Measurements from ENCODE around the gene COMMD7. TPM values are rescaled to one million over a fixed set of nuclear protein-coding genes. Genes with fewer than 3 reads are reported as not detected.

The COMMD7 gene
- total RNA-seq, 1 experiment from 2014 or later = 13.2 TPM

DNA sequence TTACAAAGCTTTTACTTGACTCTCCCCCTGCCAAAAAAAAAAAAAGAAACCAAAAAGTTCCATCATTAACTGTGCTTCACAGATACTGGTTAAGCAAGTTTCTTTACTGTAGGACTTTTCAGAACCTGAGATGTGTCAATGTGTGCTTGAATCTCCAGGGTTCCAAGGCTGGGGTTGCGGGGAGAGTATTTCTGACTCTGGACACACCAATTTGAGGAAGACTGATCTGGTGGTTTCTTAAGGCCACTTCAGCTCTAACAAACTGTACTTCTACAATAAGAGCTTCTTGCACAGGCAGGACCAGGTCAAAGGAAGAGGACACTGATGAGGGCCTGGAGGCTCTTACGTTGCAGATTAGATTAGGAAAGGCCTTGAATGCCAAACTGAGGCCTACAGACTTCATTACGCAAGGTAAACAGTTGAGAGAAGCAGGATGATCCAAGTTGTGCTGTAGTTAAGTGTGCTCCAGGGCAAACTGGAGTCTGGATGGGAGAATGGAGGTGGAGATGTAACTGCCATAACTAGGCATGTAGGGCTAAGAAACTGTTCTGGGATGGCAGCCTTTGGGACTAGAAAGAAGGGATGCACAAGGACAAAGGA, 24.4 kb downstream of the COMMD7 start:
- no peak overlapping the region for H3K4me3 ChIP-seq (replicated peaks in 1 of 2; ENCODE audit: low read depth in 1 of 2, low read length in 2 of 2)
- ChIA-PET RAD21 (ENCODE audit: low non-redundant PET in 1 of 2, low total read pairs in 2 of 2, uncharacterized antibody in 2 of 2, unreplicated experiment in 2 of 2) (no interaction called here), POLR2A (no interaction called here), CTCF (no interaction called here)
- no peaks in the 10 kb centered on the region for H3K9me2 ChIP-seq (ENCODE audit: insufficient read depth)
- no peak overlapping the region for H3K9ac ChIP-seq (ENCODE audit: low read length)
- DNase-seq (ENCODE audit: low read depth, low spot score) (no peak), ATAC-seq (no peak)
- peaks cover 0 to 4% of the 10 kb centered on the region in 2 experiments; a peak in 3 of 4 replicates for H3K4me1 ChIP-seq (ENCODE audit: control insufficient read depth in 1 of 2, insufficient read depth in 2 of 2, low read length in 2 of 2)
- TF ChIP-seq, protein P1, sequence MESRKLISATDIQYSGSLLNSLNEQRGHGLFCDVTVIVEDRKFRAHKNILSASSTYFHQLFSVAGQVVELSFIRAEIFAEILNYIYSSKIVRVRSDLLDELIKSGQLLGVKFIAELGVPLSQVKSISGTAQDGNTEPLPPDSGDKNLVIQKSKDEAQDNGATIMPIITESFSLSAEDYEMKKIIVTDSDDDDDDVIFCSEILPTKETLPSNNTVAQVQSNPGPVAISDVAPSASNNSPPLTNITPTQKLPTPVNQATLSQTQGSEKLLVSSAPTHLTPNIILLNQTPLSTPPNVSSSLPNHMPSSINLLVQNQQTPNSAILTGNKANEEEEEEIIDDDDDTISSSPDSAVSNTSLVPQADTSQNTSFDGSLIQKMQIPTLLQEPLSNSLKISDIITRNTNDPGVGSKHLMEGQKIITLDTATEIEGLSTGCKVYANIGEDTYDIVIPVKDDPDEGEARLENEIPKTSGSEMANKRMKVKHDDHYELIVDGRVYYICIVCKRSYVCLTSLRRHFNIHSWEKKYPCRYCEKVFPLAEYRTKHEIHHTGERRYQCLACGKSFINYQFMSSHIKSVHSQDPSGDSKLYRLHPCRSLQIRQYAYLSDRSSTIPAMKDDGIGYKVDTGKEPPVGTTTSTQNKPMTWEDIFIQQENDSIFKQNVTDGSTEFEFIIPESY (IDR thresholded peaks at IDR 0.05; ENCODE audit: extremely low read depth, insufficient replicate concordance, low read length) = no peak
- TF ChIP-seq TCF7L2 (IDR thresholded peaks at IDR 0.05; ENCODE audit: borderline replicate concordance, extremely low read depth, insufficient read depth, insufficient read length) (no peak), POLR2A (IDR thresholded peaks at IDR 0.05; ENCODE audit: borderline replicate concordance, extremely low read depth, insufficient read depth, insufficient read length) (no peak), CEBPB (IDR thresholded peaks at IDR 0.05; ENCODE audit: low read depth) (no peak), EGR1 (IDR thresholded peaks at IDR 0.05; ENCODE audit: low read depth) (no peak), ELF1 (IDR thresholded peaks at IDR 0.05; ENCODE audit: borderline replicate concordance, low read depth) (no peak), FOSL1 (IDR thresholded peaks at IDR 0.05; ENCODE audit: low read depth) (no peak), ZNF274 (IDR thresholded peaks at IDR 0.05; ENCODE audit: low read depth, low read length) (no peak), YY1 (IDR thresholded peaks at IDR 0.05; ENCODE audit: extremely low read depth, insufficient replicate concordance, low read depth, low read length) (no peak), RAD21 (IDR thresholded peaks at IDR 0.05; ENCODE audit: low read depth) (no peak)
- TF ChIP-seq, protein P2, sequence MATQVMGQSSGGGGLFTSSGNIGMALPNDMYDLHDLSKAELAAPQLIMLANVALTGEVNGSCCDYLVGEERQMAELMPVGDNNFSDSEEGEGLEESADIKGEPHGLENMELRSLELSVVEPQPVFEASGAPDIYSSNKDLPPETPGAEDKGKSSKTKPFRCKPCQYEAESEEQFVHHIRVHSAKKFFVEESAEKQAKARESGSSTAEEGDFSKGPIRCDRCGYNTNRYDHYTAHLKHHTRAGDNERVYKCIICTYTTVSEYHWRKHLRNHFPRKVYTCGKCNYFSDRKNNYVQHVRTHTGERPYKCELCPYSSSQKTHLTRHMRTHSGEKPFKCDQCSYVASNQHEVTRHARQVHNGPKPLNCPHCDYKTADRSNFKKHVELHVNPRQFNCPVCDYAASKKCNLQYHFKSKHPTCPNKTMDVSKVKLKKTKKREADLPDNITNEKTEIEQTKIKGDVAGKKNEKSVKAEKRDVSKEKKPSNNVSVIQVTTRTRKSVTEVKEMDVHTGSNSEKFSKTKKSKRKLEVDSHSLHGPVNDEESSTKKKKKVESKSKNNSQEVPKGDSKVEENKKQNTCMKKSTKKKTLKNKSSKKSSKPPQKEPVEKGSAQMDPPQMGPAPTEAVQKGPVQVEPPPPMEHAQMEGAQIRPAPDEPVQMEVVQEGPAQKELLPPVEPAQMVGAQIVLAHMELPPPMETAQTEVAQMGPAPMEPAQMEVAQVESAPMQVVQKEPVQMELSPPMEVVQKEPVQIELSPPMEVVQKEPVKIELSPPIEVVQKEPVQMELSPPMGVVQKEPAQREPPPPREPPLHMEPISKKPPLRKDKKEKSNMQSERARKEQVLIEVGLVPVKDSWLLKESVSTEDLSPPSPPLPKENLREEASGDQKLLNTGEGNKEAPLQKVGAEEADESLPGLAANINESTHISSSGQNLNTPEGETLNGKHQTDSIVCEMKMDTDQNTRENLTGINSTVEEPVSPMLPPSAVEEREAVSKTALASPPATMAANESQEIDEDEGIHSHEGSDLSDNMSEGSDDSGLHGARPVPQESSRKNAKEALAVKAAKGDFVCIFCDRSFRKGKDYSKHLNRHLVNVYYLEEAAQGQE (IDR thresholded peaks at IDR 0.05; ENCODE audit: low read depth) = no peak
- no peaks in the 10 kb centered on the region for H3K79me2 ChIP-seq (ENCODE audit: insufficient read depth, low read length)
- intact Hi-C loops (cut with micrococcal nuclease) = no loop called here
- H2AFZ ChIP-seq (ENCODE audit: low read depth, low read length, poor library complexity, severe bottlenecking) = no peak overlapping the region
- BruUV-seq (replicated peaks) = no TSS peak
- H4K20me1 ChIP-seq (ENCODE audit: insufficient read depth) = no peaks in the 10 kb centered on the region
- H3K36me3 ChIP-seq (ENCODE audit: control insufficient read depth in 1 of 2, insufficient read depth in 2 of 2, low read length in 2 of 2) = no peaks in the 10 kb centered on the region
- H3K27me3 ChIP-seq (ENCODE audit: insufficient read depth, low read length) = no peaks in the 10 kb centered on the region
- H3K9me3 ChIP-seq (ENCODE audit: control insufficient read depth in 1 of 2, insufficient read depth in 1 of 2, low read depth in 1 of 2, low read length in 2 of 2) = no peaks in the 10 kb centered on the region
- H3K4me2 ChIP-seq (ENCODE audit: low read length) = no peak overlapping the region
- no peak overlapping the region for H3K27ac ChIP-seq (ENCODE audit: low read depth, low read length)

Measured in HCT116 (cell line).